ENCODE measurements around the gene RGS2. TPM values are rescaled to one million over a fixed set of nuclear protein-coding genes. Genes with fewer than 3 reads are reported as not detected.
A peak's percentile ranks its signal among the peaks of the same experiment; 100 is the strongest.

The RGS2 gene
- total and polyA plus RNA-seq, 2 of the 4 experiments (the other 2 are of a cell fraction) = 13.5 to 19.7 TPM

DNA sequence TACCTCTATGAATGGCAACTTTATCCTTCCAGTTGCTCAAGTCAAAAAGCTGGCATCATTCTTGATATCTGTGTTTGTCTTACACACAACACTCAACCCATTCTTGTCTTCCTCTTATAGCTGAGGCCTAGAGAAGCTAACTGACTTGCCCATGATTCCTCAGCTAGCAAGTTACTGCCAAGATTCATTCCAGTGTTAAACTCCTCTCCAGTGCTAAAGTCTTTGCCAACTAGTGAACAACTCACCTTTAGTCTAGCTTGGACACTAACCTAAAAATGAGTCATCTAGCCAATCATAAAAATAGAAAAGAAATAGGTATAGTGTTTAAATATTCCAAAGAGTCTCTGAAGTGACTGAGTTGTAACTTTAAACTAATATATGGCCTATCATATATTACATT lies 45.6 kb upstream of the RGS2 start:
- intact Hi-C loops (cut with micrococcal nuclease) (no loop called here), in situ Hi-C loops (cut with MboI; ENCODE audit: low sequenced_read_pairs) (no loop called here), dilution Hi-C loops (cut with HindIII; ENCODE audit: low sequenced_read_pairs, unreplicated experiment) (no loop called here)
- Histone ChIP-seq H2AK9ac (replicated peaks; ENCODE audit: low read depth, low read length, poor library complexity) (no peak overlapping the region), H3K79me1 (ENCODE audit: low read depth in 1 of 2, low read length in 2 of 2) (no peaks in the 10 kb centered on the region), H3K4me2 (ENCODE audit: low read depth, low read length) (peak overlapping the region; percentile 7; the same call in 1 of the 2 replicates), H2AK5ac (ENCODE audit: low read depth, low read length) (peak overlapping the region; percentile 51), H3K14ac (replicated peaks; ENCODE audit: low read depth, low read length) (peak overlapping the region; percentile 72), H2BK120ac (ENCODE audit: low read depth, low read length) (peak overlapping the region; percentile 79), H3K27me3 (ENCODE audit: control insufficient read depth, insufficient read depth, low read length) (no peaks in the 10 kb centered on the region), H3K4ac (ENCODE audit: low read depth, low read length) (peak overlapping the region; percentile 51), H4K91ac (ENCODE audit: insufficient read depth, low read depth, low read length) (peak overlapping the region; percentile 82), H3K18ac (ENCODE audit: low read depth, low read length) (peak overlapping the region; percentile 85), H3K9ac (ENCODE audit: low read depth, low read length) (no peak overlapping the region), H3K23ac (ENCODE audit: low read depth, low read length) (peak overlapping the region; percentile 77), H2BK5ac (ENCODE audit: low read depth, low read length, poor library complexity, severe bottlenecking) (peak overlapping the region; percentile 57), H3K9me1 (ENCODE audit: insufficient read depth, low read length) (peaks cover 10% of the 10 kb centered on the region), H3K36me3 (ENCODE audit: control insufficient read depth, insufficient read depth, low read length) (no peaks in the 10 kb centered on the region), H3K9me3 (ENCODE audit: control insufficient read depth, insufficient read depth, low read length) (no peaks in the 10 kb centered on the region), H3K27ac (ENCODE audit: insufficient read depth, low read length) (peak overlapping the region; percentile 81; the same call in 1 of the 2 replicates), H4K20me1 (ENCODE audit: insufficient read depth, low read length) (no peaks in the 10 kb centered on the region), H4K5ac (ENCODE audit: low read depth, low read length) (peak overlapping the region; percentile 41; the same call in 1 of the 2 replicates), H2BK20ac (ENCODE audit: low read depth, low read length) (peak overlapping the region; percentile 95), H3K56ac (ENCODE audit: extremely low read depth, insufficient read depth, low read length) (peak overlapping the region; percentile 54; the same call in 1 of the 2 replicates), H3K4me3 (ENCODE audit: insufficient read depth, low read depth, low read length) (no peak overlapping the region), H2AFZ (replicated peaks; ENCODE audit: low read length, poor library complexity) (no peak overlapping the region), H2BK15ac (ENCODE audit: low read depth, low read length) (peak overlapping the region; percentile 78; the same call in 2 of the 3 replicates), H3K4me1 (ENCODE audit: control insufficient read depth, insufficient read depth, low read length) (peaks cover 18% of the 10 kb centered on the region), H4K8ac (ENCODE audit: low read depth in 2 of 2, low read length in 2 of 2) (peak overlapping the region; percentile 44 to 71; a peak in 3 of 4 replicates)
- TF ChIP-seq MXI1 (IDR thresholded peaks at IDR 0.05; ENCODE audit: borderline replicate concordance, low read depth, low read length) (no peak), MAFK (IDR thresholded peaks at IDR 0.05; ENCODE audit: low read depth, low read length) (no peak), RCOR1 (IDR thresholded peaks at IDR 0.05; ENCODE audit: insufficient replicate concordance, low read length) (no peak), POLR2A (IDR thresholded peaks at IDR 0.05; ENCODE audit: low read depth, low read length) (no peak), RFX5 (IDR thresholded peaks at IDR 0.05; ENCODE audit: low read depth, low read length) (no peak), MAZ (IDR thresholded peaks at IDR 0.05; ENCODE audit: borderline replicate concordance, low read depth, low read length) (no peak), NFE2L2 (IDR thresholded peaks at IDR 0.05; ENCODE audit: low read depth, low read length) (no peak), SMC3 (IDR thresholded peaks at IDR 0.05; ENCODE audit: low read depth, low read length) (no peak), CEBPB (IDR thresholded peaks at IDR 0.05; ENCODE audit: low read depth, low read length) (no peak)
- TF ChIP-seq, protein P1, sequence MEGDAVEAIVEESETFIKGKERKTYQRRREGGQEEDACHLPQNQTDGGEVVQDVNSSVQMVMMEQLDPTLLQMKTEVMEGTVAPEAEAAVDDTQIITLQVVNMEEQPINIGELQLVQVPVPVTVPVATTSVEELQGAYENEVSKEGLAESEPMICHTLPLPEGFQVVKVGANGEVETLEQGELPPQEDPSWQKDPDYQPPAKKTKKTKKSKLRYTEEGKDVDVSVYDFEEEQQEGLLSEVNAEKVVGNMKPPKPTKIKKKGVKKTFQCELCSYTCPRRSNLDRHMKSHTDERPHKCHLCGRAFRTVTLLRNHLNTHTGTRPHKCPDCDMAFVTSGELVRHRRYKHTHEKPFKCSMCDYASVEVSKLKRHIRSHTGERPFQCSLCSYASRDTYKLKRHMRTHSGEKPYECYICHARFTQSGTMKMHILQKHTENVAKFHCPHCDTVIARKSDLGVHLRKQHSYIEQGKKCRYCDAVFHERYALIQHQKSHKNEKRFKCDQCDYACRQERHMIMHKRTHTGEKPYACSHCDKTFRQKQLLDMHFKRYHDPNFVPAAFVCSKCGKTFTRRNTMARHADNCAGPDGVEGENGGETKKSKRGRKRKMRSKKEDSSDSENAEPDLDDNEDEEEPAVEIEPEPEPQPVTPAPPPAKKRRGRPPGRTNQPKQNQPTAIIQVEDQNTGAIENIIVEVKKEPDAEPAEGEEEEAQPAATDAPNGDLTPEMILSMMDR (conservative IDR thresholded peaks at IDR 0.05; ENCODE audit: low read depth, low read length) = no peak
- TF ChIP-seq, protein P2, sequence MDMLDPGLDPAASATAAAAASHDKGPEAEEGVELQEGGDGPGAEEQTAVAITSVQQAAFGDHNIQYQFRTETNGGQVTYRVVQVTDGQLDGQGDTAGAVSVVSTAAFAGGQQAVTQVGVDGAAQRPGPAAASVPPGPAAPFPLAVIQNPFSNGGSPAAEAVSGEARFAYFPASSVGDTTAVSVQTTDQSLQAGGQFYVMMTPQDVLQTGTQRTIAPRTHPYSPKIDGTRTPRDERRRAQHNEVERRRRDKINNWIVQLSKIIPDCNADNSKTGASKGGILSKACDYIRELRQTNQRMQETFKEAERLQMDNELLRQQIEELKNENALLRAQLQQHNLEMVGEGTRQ (IDR thresholded peaks at IDR 0.05; ENCODE audit: low read depth, low read length) = no peak
- ChIA-PET POLR2A (ENCODE audit: unreplicated experiment) (interaction anchor here (0.6 kb wide), 1 partner anchor 153 kb away, joined by 3 read pairs; no protein-coding TSS in a partner anchor), CTCF (interaction anchor here (0.7 to 1.0 kb wide), 2 partner anchors 9 to 220 kb away, joined by 3 read pairs; no protein-coding TSS in a partner anchor)
- ATAC-seq (ENCODE audit: low read depth) (no peak; the same call in 1 of the 2 replicates), DNase-seq (peak; percentile 58)
- no TSS peak for BruUV-seq (replicated peaks)
